ENCODE results near the gene MT1B.
A peak's percentile ranks its signal among the peaks of the same experiment; 100 is the strongest.

MT1B gene

GRCh38 chr16:56651586-56651985, at the start of gene MT1B:
TSS of gene MT1B (plus strand) at chr16:56651886. CDS start at chr16:56651954, 68 bp downstream.
- no peak for DNase-seq

- no peak for DNase-seq
Measured at GRCh38 chr16:56603589-56603988, 48.1 kb upstream of the MT1B start.

GRCh38 chr16:56604966-56605365, 46.7 kb upstream of the MT1B start:
- DNase-seq = no peak

- DNase-seq = no peak
Measured at GRCh38 chr16:56605475-56605874, 46.2 kb upstream of the MT1B start.

DNA sequence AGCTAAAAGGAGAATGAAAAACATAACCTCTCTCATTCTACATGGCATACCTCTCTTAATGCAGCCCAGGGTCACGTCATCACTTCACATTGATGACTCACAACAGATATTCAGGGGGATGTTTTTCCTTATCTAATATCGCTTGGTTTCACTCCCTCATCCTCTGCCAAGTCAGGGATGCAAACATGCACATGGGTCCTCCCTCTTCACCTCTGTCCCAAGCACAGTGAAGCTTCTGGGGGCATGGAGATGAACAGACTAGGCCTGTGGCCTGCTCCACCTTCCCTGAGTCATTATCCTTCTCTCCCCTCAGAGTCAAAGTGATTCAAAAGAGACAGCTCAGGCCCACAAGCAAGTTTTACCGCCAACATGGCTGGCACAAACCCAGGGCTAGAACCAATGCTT, 45.6 kb upstream of the MT1B start:
- no peak for DNase-seq

GRCh38 chr16:56606476-56607108, 45.1 kb upstream of the MT1B start:
- DNase-seq = peak; percentile 36

GRCh38 chr16:56607109-56607618, 44.5 kb upstream of the MT1B start:
- DNase-seq = peak; percentile 80

DNA sequence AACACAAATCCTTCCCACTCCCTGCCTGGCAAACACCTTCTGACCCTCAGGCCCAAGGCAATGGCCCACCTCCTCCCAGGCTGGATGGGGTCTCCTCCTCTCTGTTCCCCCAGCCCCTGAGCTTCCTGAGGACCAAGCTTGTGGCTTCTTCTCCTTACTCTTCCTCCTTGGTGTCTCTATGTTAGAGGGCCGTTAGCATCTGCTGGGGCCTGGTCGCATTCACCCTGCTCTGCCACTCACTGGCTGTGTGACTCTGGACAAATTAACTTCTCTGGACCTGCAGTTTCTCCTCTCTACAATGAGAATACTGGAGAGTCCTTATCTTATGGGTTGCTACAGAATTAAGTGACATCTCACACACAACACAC, 44.0 kb upstream of the MT1B start:
- no peak for DNase-seq

- peak; percentile 93 for DNase-seq
Measured at GRCh38 chr16:56608043-56608875, 43.4 kb upstream of the MT1B start, which contains the start of gene MT2A. TSS of gene MT2A (plus strand) at chr16:56608584. CDS start at chr16:56608656, 72 bp downstream.

GRCh38 chr16:56608876-56609462, 42.7 kb upstream of the MT1B start:
- DNase-seq = no peak

GRCh38 chr16:56609463-56609921, 42.2 kb upstream of the MT1B start:
- peak; percentile 72 for DNase-seq

DNA sequence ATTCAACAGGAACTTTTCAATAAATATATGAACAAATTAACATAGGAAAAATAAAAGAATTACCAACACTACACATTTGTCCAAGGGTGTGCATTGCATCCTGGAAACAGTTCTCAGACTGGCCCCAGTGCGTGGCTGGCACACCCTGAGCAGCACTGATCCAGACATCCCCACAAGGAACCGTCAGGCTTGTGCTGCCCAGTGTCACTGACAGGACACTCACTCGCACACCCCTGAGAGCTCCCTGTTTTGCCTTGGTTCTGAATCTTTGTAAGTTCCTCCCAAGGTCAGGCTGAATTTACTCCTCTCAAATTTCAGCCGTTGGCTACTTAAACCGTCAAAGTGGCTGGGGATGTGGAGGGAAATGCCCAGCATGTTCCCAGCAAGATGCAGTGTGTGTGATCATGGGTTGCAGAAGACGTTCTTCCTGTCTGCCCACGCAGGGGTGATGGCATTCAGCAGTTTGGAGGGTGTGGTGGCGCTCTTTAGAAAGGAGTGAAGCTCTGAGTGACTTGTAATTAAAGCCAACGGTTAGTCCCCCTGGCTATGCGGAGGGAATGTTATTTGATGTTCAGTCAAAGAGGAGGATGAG, 41.6 kb upstream of the MT1B start:
- DNase-seq = peak; percentile 40

- no peak for DNase-seq
Measured at GRCh38 chr16:56610609-56611111, 41.0 kb upstream of the MT1B start.

DNA sequence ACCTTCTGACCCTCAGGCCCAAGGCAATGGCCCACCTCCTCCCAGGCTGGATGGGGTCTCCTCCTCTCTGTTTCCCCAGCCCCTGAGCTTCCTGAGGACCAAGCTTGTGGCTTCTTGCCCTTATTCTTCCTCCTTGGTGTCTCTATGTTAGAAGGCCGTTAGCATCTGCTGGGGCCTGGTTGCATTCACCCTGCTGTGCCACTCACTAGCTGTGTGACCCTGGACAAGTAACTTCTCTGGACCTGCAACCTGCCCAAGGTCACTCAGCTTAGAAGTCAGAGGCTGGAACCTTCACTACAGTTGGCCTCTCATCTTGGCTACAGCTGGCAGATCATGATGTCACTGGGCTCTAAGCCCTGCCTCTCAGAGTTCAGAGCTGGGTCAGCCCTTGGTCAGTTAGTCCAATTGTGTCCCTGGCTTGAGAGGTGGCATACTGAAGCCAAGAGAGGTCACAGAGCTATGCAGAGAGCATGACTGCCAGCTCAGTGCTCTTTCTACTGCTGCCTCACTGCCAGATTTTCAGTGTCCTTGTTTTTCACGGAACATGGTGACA, 40.3 kb upstream of the MT1B start:
- DNase-seq = no peak

DNA sequence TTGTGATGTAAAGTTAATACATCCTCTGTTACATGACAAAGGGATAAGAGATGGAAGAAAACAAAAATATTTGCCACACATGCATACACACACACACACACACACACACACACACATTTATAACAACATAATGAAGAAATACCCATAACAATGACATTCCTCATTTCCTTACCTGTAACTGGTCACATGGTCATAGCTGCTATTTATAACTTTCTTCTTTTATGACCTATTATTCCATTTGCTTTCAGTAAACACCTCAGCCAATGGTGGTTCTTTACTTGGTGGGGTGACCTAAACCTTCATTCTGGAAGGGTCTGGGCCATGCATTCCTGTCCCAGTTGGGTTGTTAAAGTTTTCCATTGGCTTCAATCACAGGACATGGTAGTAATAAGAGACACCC, 38.0 kb upstream of the MT1B start:
- DNase-seq = no peak

DNA sequence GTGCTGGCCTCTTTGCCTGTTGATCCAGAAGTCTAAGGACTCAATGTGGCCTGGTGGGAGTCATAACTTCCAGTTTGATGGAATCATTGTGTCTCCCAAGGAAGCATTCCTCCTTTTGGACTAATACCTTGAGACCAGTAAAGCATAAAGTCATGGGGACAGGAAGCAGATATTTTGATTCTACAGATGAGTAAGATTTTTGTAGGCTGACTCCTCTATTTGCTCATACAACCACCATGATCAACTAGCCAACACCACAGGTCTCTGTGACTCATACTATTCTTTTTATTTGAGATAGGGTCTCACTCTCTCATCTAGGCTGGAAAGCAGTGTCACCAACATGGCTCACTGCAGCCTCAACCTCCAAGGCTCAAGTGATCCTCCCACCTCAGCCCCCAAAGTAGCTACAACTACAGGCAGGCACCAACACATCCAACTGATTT, 37.1 kb upstream of the MT1B start:
- DNase-seq = no peak

DNA sequence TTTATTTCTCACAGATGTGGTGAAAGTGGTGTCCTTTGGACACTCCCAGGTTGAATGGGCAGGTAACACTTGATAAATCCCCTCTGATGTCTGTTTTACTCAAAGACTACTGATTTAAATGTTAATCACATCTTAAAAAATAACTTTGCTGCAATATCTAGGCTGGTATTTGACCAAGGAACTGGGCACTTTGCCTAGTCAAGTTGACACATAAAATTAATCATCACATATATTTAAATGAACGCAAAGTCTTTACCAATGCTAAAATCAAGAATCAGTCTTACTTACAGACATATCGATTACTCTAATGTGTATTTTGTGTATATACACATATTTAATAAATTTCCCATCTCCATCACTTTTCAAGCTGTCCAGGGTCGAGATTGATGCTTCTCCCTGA, 36.3 kb upstream of the MT1B start:
- DNase-seq = no peak

- DNase-seq = no peak
Measured at GRCh38 chr16:56616608-56617211, 35.0 kb upstream of the MT1B start.

DNA sequence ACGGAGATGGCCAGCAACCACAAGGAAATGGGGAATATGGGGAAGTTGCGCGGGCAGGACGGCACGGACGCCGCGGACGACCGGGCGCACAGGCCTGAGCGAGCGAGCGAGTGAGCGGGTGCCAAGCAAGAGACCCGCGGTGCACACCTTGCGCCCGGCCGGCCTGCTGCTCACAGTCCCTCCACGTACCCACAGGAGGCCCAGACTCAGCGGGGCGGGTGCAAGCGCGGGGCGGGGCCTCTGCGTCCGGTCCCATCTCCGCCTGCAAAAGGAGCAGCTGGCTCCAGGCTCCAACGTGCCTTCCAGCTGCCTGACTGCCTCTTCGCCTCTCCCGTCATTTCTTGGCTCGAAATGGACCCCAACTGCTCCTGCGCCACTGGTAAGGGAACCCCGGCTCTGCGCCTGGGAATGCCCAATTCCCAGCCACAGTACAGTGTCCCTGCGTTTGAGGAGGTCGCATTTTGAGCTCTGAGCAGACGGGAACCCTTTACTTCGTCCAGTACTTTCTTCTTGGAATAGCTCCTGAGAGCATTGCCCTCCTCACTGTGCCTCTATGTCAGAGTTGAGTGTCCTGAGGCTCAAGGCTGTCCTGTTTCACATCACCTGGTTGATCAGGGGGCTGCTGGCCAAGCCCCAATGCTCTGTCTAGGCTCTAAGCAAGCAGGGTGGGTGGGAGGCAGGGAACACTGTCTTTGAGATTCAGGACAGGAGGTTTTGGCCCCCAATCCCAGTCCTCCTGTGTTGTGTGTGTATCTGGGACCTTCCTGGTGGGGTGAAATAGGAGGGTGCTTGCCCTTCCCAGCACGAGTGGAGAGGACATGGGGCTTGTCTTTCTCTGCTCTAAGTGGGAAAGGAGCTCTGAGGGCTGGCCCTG, 34.2 kb upstream of the MT1B start:
- DNase-seq = peak; percentile 86

- DNase-seq = no peak
Measured at GRCh38 chr16:56618138-56618537, 33.5 kb upstream of the MT1B start.

GRCh38 chr16:56620339-56620897, 31.3 kb upstream of the MT1B start:
- no peak for DNase-seq
